GM12878 (cell line): ENCODE data around the gene SLC35F3. TPM values are rescaled to one million over a fixed set of nuclear protein-coding genes. Genes with fewer than 3 reads are reported as not detected.

Experiments
- ATAC-seq: fragments of 200-7000 bp; cut with Tn5 transposase; 3 replicates; pipeline ENCODE4 v1.9.1; 2020; ENCODE audit warnings: mild to moderate bottlenecking, moderate library complexity
- BruUV-seq: library from RNA; stranded (reverse); fragments of 400-500 nt; replicated peaks from 2 replicates; lab custom pipeline; 2021; lab: Mats Ljungman, UMichigan
- CTCF ChIA-PET: fragments of 300-600 bp; sonication (Branson Sonifier 250); formaldehyde crosslinking; extraction: SDS; loops from one replicate; lab custom pipeline; 2021; ENCODE audit warnings: inconsistent platforms; lab: Yijun Ruan, JAX
- POLR2A ChIA-PET: fragments of 350-600 bp; formaldehyde crosslinking; extraction: SDS; loops from one replicate; lab custom pipeline; 2021; ENCODE audit warnings: inconsistent platforms; lab: Charles Lee
- RAD21 ChIA-PET: fragments of 300-600 bp; sonication (Branson Sonifier 250); formaldehyde crosslinking; loops from one replicate; lab custom pipeline; 2023; ENCODE audit warnings: antibody characterized with exemption; ENCODE audit not compliant: unreplicated experiment; lab: Charles Lee
- SMC1A ChIA-PET: fragments of 300-600 bp; sonication (Branson Sonifier 250); formaldehyde crosslinking; loops from one replicate; lab custom pipeline; 2023; ENCODE audit not compliant: unreplicated experiment, uncharacterized antibody; lab: Charles Lee
- DNase-seq: peaks from one replicate; pipeline ENCODE4 v3.0.0-alpha.2; 2011; ENCODE audit warnings: low read depth, low spot score
- FAIRE-seq: peaks from 3 replicates; lab custom pipeline; 2011; peaks lifted over from hg19 to GRCh38; lab: Jason Lieb, UNC
- H2AFZ ChIP-seq: 2 replicates; pipeline ENCODE4 v1.6.0; 2011; ENCODE audit warnings: low read depth, low read length, control low read depth; ENCODE audit not compliant: control insufficient read depth
- H3K27ac ChIP-seq: 2 replicates; pipeline ENCODE4 v1.5.1; 2011; ENCODE audit warnings: control low read depth; ENCODE audit not compliant: control insufficient read depth, insufficient read depth
- H3K27me3 ChIP-seq, 2 experiments: replicated peaks in 1 of 2; 2 replicates each; pipeline versions ENCODE4 v1.6.0 to v1.6.1; 2011; ENCODE audit warnings: low read length in 1 of 2; ENCODE audit not compliant: control insufficient read depth in 2 of 2, insufficient read depth in 2 of 2
- H3K36me3 ChIP-seq, 2 experiments: 2 replicates each; pipeline ENCODE4 v1.5.1; 2011; ENCODE audit warnings: low read length in 1 of 2; ENCODE audit not compliant: control insufficient read depth in 2 of 2, insufficient read depth in 2 of 2
- H3K4me1 ChIP-seq: 2 replicates; pipeline ENCODE4 v1.6.1; 2011; ENCODE audit warnings: mild to moderate bottlenecking, low read length, moderate library complexity, mixed read lengths; ENCODE audit not compliant: control insufficient read depth, insufficient read depth
- H3K4me2 ChIP-seq: 2 replicates; pipeline ENCODE4 v1.6.0; 2011; ENCODE audit warnings: control low read depth; ENCODE audit not compliant: control insufficient read depth, insufficient read depth
- H3K4me3 ChIP-seq: fragments of 200-600 bp; sonication (generic); 2 replicates; pipeline ENCODE4 v1.5.1; 2016
- H3K79me2 ChIP-seq: 2 replicates; pipeline ENCODE4 v1.6.0; 2011; ENCODE audit warnings: low read length; ENCODE audit not compliant: control insufficient read depth, insufficient read depth
- H3K9ac ChIP-seq: 2 replicates; pipeline ENCODE4 v1.8.0; 2011; ENCODE audit warnings: low read length, control low read depth, mixed read lengths; ENCODE audit not compliant: control insufficient read depth, insufficient read depth
- H3K9me3 ChIP-seq: replicated peaks from 3 replicates; pipeline ENCODE4 v1.5.1; 2011; ENCODE audit warnings: mild to moderate bottlenecking, low read length; ENCODE audit not compliant: control insufficient read depth, insufficient read depth
- H4K20me1 ChIP-seq: 2 replicates; pipeline ENCODE4 v1.6.0; 2011; ENCODE audit not compliant: control insufficient read depth, insufficient read depth
- BCL11A ChIP-seq: IDR thresholded peaks from 2 replicates; pipeline ENCODE4 v1.6.1; 2011; ENCODE audit warnings: low read depth, low read length
- CREB1 ChIP-seq: IDR thresholded peaks from 2 replicates; pipeline ENCODE4 v1.6.1; 2012; ENCODE audit warnings: low read depth, mild to moderate bottlenecking, inconsistent platforms
- EGR1 ChIP-seq, 2 experiments: IDR thresholded peaks; 1 replicate in 1 of 2; 2 replicates in 1 of 2; pipeline ENCODE4 v1.6.1; 2011 to 2012; ENCODE audit warnings: low read depth in 2 of 2, low read length in 2 of 2, borderline replicate concordance in 1 of 2, mild to moderate bottlenecking in 1 of 2, moderate library complexity in 1 of 2
- ETV6 ChIP-seq, 2 experiments: fragments of 450-650 bp in 1 of 2; IDR thresholded peaks in 1 of 2; conservative IDR thresholded peaks in 1 of 2; 2 replicates each; pipeline ENCODE4 v1.6.1; 2014; ENCODE audit warnings: antibody characterized with exemption in 1 of 2, borderline replicate concordance in 1 of 2, low read depth in 1 of 2, mild to moderate bottlenecking in 1 of 2, moderate library complexity in 1 of 2
- HDGF ChIP-seq: fragments of 450-650 bp; IDR thresholded peaks from 2 replicates; pipeline ENCODE4 v1.6.1; 2016; ENCODE audit warnings: antibody characterized with exemption
- MYC ChIP-seq: IDR thresholded peaks from 2 replicates; pipeline ENCODE4 v1.6.1; 2011; ENCODE audit warnings: mild to moderate bottlenecking, low read length, moderate library complexity, inconsistent platforms; ENCODE audit not compliant: insufficient read depth, insufficient replicate concordance, insufficient read length, severe bottlenecking
- NBN ChIP-seq: fragments of 450-650 bp; IDR thresholded peaks from 2 replicates; pipeline ENCODE4 v1.6.1; 2016
- WGBS: methylation state at CpG from one replicate; pipeline ENCODE4 v1.1.6; 2016; ENCODE audit warnings: low lambda C conversion rate; ENCODE audit not compliant: insufficient replicate concordance, insufficient coverage; ENCODE audit errors: missing lambda C conversion rate; 5-methylcytosine and 5-hydroxymethylcytosine counted together
- in situ Hi-C: fragments of 300-500 bp; cut with MboI; formaldehyde crosslinking; loops from 9 replicates; pipeline ENCODE4 v1.14.3; 2018; ENCODE audit warnings: mixed read lengths
- intact Hi-C: fragments of 100-400 bp; cut with micrococcal nuclease; formaldehyde crosslinking; loops from one replicate; pipeline ENCODE4 v1.14.2; 2022; ENCODE audit not compliant: unreplicated experiment
- polyA plus RNA-seq, 11 experiments: library from polyadenylated mRNA; depleted of rRNA in 4 of 11; unstranded in 6 of 11; stranded (reverse) in 5 of 11; fragments of >200 nt; fragmentation: Nextera tagmentation in 4 of 11; fragmentation: Illumina TruSeq in 1 of 11; extraction: Ambion mirVana in 4 of 11; extraction: Trizol in 1 of 11; gene quantifications; 1 replicate in 1 of 11; 2 replicates in 10 of 11; pipeline versions ENCODE4 v1.2.1 to v1.2.3, GENCODE V29; 2011 to 2016; ENCODE audit warnings: inconsistent platforms in 2 of 11, missing spikeins in 2 of 11, low read depth in 1 of 11
- total RNA-seq, 4 experiments: library from RNA; depleted of rRNA in 3 of 4; stranded (reverse); fragments of >200 nt in 3 of 4; fragmentation: Illumina TruSeq in 1 of 4; extraction: Trizol in 1 of 4; gene quantifications; 2 replicates each; pipeline versions ENCODE4 v1.2.1 to v1.2.3, GENCODE V29; 2013 to 2021
- TF ChIP-seq, protein P1 (sequence below): fragments of 450-650 bp; IDR thresholded peaks from 2 replicates; pipeline ENCODE4 v1.6.1; 2018; ENCODE audit warnings: mild to moderate bottlenecking, low read depth, moderate library complexity; ENCODE audit not compliant: partially characterized antibody
- TF ChIP-seq, protein P2 (sequence below): IDR thresholded peaks from 2 replicates; pipeline ENCODE4 v1.6.1; 2012; ENCODE audit warnings: low read depth, low read length, improper control_type of control experiment

Gene SLC35F3
- total and polyA plus RNA-seq, 10 of the 15 experiments (the other 5 are each of a cell fraction or from before 2014, with no cell fraction given), result 1.0 to 8.6 (median 5.7) TPM

DNA sequence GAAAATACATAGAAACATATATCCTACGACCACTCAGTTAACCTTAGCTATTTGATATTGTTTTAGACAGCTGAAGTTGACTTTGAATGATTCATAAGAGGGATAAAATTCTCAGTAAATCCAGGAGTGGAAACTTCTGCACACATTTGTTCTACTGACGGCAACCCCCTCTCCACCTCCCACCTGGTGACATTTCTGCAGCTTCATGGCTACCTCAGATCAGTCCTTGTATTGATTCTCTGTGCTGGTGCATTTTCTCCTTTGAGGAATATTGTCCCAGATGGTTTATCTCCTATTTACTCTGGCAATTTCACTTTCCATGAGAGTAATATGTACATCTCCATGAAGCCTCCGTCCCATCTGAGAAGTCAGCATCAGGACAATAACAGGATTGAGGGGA is 411.1 kb downstream of the SLC35F3 start:
- H3K36me3 ChIP-seq, result no peaks in the 10 kb centered on the region
- no peaks in the 10 kb centered on the region for H3K79me2 ChIP-seq
- BruUV-seq, result no TSS peak
- H4K20me1 ChIP-seq, result no peaks in the 10 kb centered on the region
- ChIA-PET RAD21 (interaction anchor here (1.0 kb wide), 1 partner anchor 9 kb away, joined by 3 read pairs; no protein-coding TSS in a partner anchor), CTCF (interaction anchor here (1.3 to 11.7 kb wide), 2 partner anchors 11 to 102 kb away, joined by 3 to 127 read pairs; no protein-coding TSS in a partner anchor), SMC1A (no interaction called here), POLR2A (no interaction called here)
- no peaks in the 10 kb centered on the region for H3K9me3 ChIP-seq
- FAIRE-seq (no peak), ATAC-seq (no peak), DNase-seq (no peak)
- H3K9ac ChIP-seq, result no peak overlapping the region
- no peak overlapping the region for H2AFZ ChIP-seq
- in situ Hi-C loops (loop anchor here (25.0 kb wide), 1 partner anchor 103 kb away; no protein-coding TSS in a partner anchor), intact Hi-C loops (no loop called here)
- 15% methylated on average over 3 of the region's 3 CpGs for WGBS
- no peak overlapping the region for H3K4me3 ChIP-seq
- H3K4me1 ChIP-seq, result no peaks in the 10 kb centered on the region; the same call in 1 of the 2 replicates
- TF ChIP-seq HDGF, result no peak
- TF ChIP-seq, protein P1, sequence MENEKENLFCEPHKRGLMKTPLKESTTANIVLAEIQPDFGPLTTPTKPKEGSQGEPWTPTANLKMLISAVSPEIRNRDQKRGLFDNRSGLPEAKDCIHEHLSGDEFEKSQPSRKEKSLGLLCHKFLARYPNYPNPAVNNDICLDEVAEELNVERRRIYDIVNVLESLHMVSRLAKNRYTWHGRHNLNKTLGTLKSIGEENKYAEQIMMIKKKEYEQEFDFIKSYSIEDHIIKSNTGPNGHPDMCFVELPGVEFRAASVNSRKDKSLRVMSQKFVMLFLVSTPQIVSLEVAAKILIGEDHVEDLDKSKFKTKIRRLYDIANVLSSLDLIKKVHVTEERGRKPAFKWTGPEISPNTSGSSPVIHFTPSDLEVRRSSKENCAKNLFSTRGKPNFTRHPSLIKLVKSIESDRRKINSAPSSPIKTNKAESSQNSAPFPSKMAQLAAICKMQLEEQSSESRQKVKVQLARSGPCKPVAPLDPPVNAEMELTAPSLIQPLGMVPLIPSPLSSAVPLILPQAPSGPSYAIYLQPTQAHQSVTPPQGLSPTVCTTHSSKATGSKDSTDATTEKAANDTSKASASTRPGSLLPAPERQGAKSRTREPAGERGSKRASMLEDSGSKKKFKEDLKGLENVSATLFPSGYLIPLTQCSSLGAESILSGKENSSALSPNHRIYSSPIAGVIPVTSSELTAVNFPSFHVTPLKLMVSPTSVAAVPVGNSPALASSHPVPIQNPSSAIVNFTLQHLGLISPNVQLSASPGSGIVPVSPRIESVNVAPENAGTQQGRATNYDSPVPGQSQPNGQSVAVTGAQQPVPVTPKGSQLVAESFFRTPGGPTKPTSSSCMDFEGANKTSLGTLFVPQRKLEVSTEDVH, result no peak
- TF ChIP-seq MYC, result no peak
- no peak for TF ChIP-seq CREB1
- TF ChIP-seq EGR1 (IDR thresholded peaks at IDR 0.05; ENCODE audit: borderline replicate concordance in 1 of 2, low read depth in 2 of 2, low read length in 2 of 2), result no peak
- TF ChIP-seq, protein P2, sequence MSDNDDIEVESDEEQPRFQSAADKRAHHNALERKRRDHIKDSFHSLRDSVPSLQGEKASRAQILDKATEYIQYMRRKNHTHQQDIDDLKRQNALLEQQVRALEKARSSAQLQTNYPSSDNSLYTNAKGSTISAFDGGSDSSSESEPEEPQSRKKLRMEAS, result no peak
- TF ChIP-seq BCL11A, result no peak
- no peak for TF ChIP-seq ETV6 (conservative IDR thresholded peaks at IDR 0.05 in 1 of 2, IDR thresholded peaks at IDR 0.05 in 1 of 2; ENCODE audit: borderline replicate concordance in 1 of 2, low read depth in 1 of 2)
- TF ChIP-seq NBN, result no peak
- H3K27ac ChIP-seq, result no peak overlapping the region
- H3K27me3 ChIP-seq, result no peaks in the 10 kb centered on the region; a peak in 1 of 4 replicates
- no peak overlapping the region for H3K4me2 ChIP-seq
